Panc1 (cell line): ENCODE measurements around the gene VWA8. TPM values are rescaled to one million over a fixed set of nuclear protein-coding genes. Genes with fewer than 3 reads are reported as not detected.
"Not testable (repeated sequence)": the region's sequence is repeated elsewhere in the genome, so short reads cannot be mapped to it uniquely, and the experiment has no call there.

ENCODE experiments used
- ATAC-seq: fragments of 200-7000 bp; cut with Tn5 transposase; 2 replicates; pipeline ENCODE4 v1.9.1; 2020; ENCODE audit warnings: mild to moderate bottlenecking, moderate library complexity
- BruUV-seq: library from RNA; stranded (reverse); fragments of 400-500 nt; replicated peaks from 2 replicates; lab custom pipeline; 2021; lab: Mats Ljungman, UMichigan
- CTCF ChIA-PET: fragments of 300-600 bp; sonication (Branson Sonifier 250); formaldehyde crosslinking; loops from one replicate; lab custom pipeline; 2022; ENCODE audit warnings: antibody characterized with exemption; lab: Charles Lee
- POLR2A ChIA-PET: fragments of 300-600 bp; sonication (Branson Sonifier 250); formaldehyde crosslinking; loops from one replicate; lab custom pipeline; 2022; ENCODE audit warnings: antibody characterized with exemption; lab: Charles Lee
- DNase-seq: peaks from one replicate; pipeline ENCODE4 v3.0.0-alpha.2; 2010; ENCODE audit warnings: low read depth, low spot score
- H3K27ac ChIP-seq: 2 replicates; pipeline ENCODE4 v1.5.1; 2011; ENCODE audit warnings: mild to moderate bottlenecking, low read length, inconsistent platforms
- H3K27me3 ChIP-seq: fragments of 200-500 bp; sonication (Bioruptor generic); 2 replicates; pipeline ENCODE4 v1.6.0; 2014; ENCODE audit warnings: low read length, inconsistent platforms; ENCODE audit not compliant: control insufficient read depth, insufficient read depth
- H3K36me3 ChIP-seq: fragments of 200-500 bp; sonication (Bioruptor generic); 2 replicates; pipeline ENCODE4 v1.5.1; 2014; ENCODE audit warnings: inconsistent platforms, mild to moderate bottlenecking, low read length, moderate library complexity; ENCODE audit not compliant: control insufficient read depth, insufficient read depth
- H3K4me1 ChIP-seq: 2 replicates; pipeline ENCODE4 v1.5.1; 2011; ENCODE audit warnings: inconsistent platforms, mild to moderate bottlenecking, low read length, moderate library complexity; ENCODE audit not compliant: control insufficient read depth, insufficient read depth
- H3K4me3 ChIP-seq, 2 experiments: 2 replicates each; pipeline ENCODE4 v1.5.1; 2011 to 2012; ENCODE audit warnings: low read depth in 2 of 2, low read length in 2 of 2, mild to moderate bottlenecking in 2 of 2, inconsistent platforms in 1 of 2, moderate library complexity in 1 of 2
- H3K9me3 ChIP-seq: fragments of 200-500 bp; sonication (Bioruptor generic); 2 replicates; pipeline ENCODE4 v1.5.1; 2014; ENCODE audit warnings: low read depth, mild to moderate bottlenecking, inconsistent platforms, low read length, moderate library complexity; ENCODE audit not compliant: control insufficient read depth, insufficient read depth
- POLR2AphosphoS5 ChIP-seq: IDR thresholded peaks from 2 replicates; pipeline ENCODE4 v1.6.1; 2012; ENCODE audit warnings: mild to moderate bottlenecking, low read depth, low read length, moderate library complexity
- SIN3A ChIP-seq: IDR thresholded peaks from 2 replicates; pipeline ENCODE4 v1.6.1; 2012; ENCODE audit warnings: low read depth, mild to moderate bottlenecking, low read length, moderate library complexity, borderline replicate concordance; ENCODE audit not compliant: insufficient read depth
- TCF7L2 ChIP-seq: IDR thresholded peaks from 2 replicates; pipeline ENCODE4 v1.6.1; 2011; ENCODE audit warnings: mild to moderate bottlenecking, low read depth, low read length, inconsistent platforms
- in situ Hi-C: cut with HindIII; loops from 2 replicates; pipeline ENCODE4 v1.10.0; 2016; ENCODE audit warnings: low sequenced_read_pairs, low pct_unique_long_range_greater_than_20kb
- intact Hi-C: fragments of 100-400 bp; cut with micrococcal nuclease; formaldehyde crosslinking; loops from one replicate; pipeline ENCODE4 v1.10.0; 2022; ENCODE audit not compliant: unreplicated experiment
- total RNA-seq: library from RNA; stranded (reverse); gene quantifications from one replicate; pipeline ENCODE4 v1.2.1, GENCODE V29; 2021; ENCODE audit not compliant: unreplicated experiment
- TF ChIP-seq, protein P1 (sequence below): fragments of 450-650 bp; IDR thresholded peaks from 2 replicates; pipeline ENCODE4 v1.5.1; 2017; ENCODE audit warnings: mild to moderate bottlenecking
- TF ChIP-seq, protein P2 (sequence below), 2 experiments: IDR thresholded peaks; 2 replicates each; pipeline ENCODE4 v1.6.1; 2011 to 2012; ENCODE audit warnings: low read depth in 2 of 2, control low read depth in 1 of 2, low read length in 1 of 2, mild to moderate bottlenecking in 1 of 2, moderate library complexity in 1 of 2; ENCODE audit not compliant: insufficient read depth in 1 of 2

The VWA8 gene
- total RNA-seq, 1 experiment from 2014 or later: 11.2 TPM

DNA sequence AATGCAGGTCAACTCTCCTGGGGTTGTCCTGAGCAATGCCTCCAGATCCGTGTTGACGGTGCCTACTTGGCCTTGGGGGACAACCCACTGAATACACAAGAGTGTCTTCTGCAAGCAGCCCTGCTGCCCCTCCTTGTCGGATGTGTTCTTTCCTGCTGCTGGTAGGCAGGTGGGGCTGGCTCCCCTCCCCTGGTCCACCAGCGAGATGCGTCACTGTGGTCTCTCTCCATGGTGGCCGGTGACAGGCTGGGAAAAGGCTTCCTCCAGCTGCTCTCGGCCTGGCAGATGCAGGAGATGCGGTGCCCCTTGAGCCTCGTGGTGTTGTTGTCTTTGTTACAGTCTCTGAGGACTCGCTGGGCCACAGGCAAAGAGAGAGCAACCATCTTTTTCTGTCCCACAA, 418.6 kb downstream of the VWA8 start:
- no peaks in the 10 kb centered on the region for H3K36me3 ChIP-seq
- no peaks in the 10 kb centered on the region for H3K4me1 ChIP-seq
- in situ Hi-C loops (no loop called here), intact Hi-C loops (no loop called here)
- TF ChIP-seq POLR2AphosphoS5 (no peak), SIN3A (no peak)
- H3K4me3 ChIP-seq: no peak overlapping the region
- ATAC-seq: no peak
- no peak overlapping the region for H3K27ac ChIP-seq
- no peaks in the 10 kb centered on the region for H3K27me3 ChIP-seq
- ChIA-PET CTCF (no interaction called here), POLR2A (no interaction called here)
- DNase-seq: no peak
- BruUV-seq: no TSS peak
- no peaks in the 10 kb centered on the region for H3K9me3 ChIP-seq

DNA sequence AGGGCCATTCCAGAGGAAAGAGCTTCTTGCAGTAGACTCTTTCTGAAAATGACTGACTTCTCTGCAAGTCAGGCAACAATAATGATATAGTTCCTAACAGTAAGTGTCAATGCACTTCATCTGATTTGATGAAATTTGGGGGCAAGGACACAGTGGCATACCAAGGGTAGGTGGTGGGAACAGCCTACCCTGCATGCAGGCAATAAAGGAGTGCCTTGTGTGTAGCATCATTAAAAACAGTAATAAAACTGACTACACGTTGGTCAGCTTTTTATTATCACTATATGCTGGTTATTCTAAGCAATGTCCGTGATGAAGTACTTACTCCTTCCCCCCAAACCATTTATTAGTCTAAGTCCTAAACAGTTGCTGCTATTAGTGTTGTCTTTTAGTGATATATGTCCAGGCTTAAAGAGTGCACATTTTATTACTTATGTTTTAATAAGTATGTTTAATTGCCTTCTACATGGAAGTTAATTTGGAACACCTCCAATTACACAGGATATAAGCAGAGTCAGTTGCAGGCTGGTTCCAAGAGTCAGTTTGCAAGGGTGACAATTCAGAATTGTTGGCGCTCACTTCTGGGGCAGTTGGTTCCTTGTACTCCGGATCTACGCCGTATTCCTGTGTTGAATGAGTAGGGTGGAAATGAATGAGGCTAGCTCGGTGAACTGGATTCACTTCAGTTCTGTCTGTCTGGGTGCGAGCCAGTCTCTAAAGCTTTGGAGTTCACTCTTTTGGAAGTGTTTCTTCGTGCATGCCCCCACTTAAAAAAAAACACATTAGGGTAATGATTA, 419.6 kb downstream of the VWA8 start:
- ChIA-PET CTCF (no interaction called here), POLR2A (no interaction called here)
- intact Hi-C loops: no loop called here
- Histone ChIP-seq H3K4me3 (no peak overlapping the region), H3K36me3 (no peaks in the 10 kb centered on the region), H3K9me3 (no peaks in the 10 kb centered on the region), H3K27ac (no peak overlapping the region), H3K27me3 (no peaks in the 10 kb centered on the region), H3K4me1 (no peaks in the 10 kb centered on the region)
- no peak for ATAC-seq
- in situ Hi-C loops: no loop called here
- BruUV-seq: no TSS peak
- TF ChIP-seq POLR2AphosphoS5 (no peak), TCF7L2 (no peak), SIN3A (no peak)
- TF ChIP-seq, protein P1, sequence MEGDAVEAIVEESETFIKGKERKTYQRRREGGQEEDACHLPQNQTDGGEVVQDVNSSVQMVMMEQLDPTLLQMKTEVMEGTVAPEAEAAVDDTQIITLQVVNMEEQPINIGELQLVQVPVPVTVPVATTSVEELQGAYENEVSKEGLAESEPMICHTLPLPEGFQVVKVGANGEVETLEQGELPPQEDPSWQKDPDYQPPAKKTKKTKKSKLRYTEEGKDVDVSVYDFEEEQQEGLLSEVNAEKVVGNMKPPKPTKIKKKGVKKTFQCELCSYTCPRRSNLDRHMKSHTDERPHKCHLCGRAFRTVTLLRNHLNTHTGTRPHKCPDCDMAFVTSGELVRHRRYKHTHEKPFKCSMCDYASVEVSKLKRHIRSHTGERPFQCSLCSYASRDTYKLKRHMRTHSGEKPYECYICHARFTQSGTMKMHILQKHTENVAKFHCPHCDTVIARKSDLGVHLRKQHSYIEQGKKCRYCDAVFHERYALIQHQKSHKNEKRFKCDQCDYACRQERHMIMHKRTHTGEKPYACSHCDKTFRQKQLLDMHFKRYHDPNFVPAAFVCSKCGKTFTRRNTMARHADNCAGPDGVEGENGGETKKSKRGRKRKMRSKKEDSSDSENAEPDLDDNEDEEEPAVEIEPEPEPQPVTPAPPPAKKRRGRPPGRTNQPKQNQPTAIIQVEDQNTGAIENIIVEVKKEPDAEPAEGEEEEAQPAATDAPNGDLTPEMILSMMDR: no peak
- TF ChIP-seq, protein P2, sequence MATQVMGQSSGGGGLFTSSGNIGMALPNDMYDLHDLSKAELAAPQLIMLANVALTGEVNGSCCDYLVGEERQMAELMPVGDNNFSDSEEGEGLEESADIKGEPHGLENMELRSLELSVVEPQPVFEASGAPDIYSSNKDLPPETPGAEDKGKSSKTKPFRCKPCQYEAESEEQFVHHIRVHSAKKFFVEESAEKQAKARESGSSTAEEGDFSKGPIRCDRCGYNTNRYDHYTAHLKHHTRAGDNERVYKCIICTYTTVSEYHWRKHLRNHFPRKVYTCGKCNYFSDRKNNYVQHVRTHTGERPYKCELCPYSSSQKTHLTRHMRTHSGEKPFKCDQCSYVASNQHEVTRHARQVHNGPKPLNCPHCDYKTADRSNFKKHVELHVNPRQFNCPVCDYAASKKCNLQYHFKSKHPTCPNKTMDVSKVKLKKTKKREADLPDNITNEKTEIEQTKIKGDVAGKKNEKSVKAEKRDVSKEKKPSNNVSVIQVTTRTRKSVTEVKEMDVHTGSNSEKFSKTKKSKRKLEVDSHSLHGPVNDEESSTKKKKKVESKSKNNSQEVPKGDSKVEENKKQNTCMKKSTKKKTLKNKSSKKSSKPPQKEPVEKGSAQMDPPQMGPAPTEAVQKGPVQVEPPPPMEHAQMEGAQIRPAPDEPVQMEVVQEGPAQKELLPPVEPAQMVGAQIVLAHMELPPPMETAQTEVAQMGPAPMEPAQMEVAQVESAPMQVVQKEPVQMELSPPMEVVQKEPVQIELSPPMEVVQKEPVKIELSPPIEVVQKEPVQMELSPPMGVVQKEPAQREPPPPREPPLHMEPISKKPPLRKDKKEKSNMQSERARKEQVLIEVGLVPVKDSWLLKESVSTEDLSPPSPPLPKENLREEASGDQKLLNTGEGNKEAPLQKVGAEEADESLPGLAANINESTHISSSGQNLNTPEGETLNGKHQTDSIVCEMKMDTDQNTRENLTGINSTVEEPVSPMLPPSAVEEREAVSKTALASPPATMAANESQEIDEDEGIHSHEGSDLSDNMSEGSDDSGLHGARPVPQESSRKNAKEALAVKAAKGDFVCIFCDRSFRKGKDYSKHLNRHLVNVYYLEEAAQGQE (IDR thresholded peaks at IDR 0.05; ENCODE audit: insufficient read depth in 1 of 2, low read depth in 2 of 2, low read length in 1 of 2): no peak
- no peak for DNase-seq

DNA sequence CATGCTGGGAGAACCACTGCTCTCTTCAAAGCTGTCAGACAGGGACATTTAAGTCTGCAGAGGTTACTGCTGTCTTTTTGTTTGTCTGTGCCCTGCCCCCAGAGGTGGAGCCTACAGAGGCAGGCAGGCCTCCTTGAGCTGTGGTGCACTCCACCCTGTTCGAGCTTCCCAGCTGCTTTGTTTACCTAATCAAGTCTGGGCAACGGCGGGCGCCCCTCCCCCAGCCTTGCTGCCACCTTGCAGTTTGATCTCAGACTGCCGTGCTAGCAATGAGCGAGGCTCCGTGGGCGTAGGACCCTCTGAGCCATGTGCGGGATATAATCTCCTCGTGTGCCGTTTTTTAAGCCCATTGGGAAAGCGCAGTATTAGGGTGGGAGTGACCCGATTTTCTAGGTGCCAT, 420.7 kb downstream of the VWA8 start:
- ATAC-seq, H3K9me3 ChIP-seq, H3K4me3 ChIP-seq, BruUV-seq, CTCF ChIA-PET, H3K4me1 ChIP-seq, H3K36me3 ChIP-seq, POLR2A ChIA-PET, H3K27me3 ChIP-seq, in situ Hi-C loops, DNase-seq, intact Hi-C loops, H3K27ac ChIP-seq: not testable (repeated sequence)
